NCI-H460 (cell line): ENCODE data around the gene SLC35B3. TPM values are rescaled to one million over a fixed set of nuclear protein-coding genes. Genes with fewer than 3 reads are reported as not detected.
"Not testable (repeated sequence)": the region's sequence is repeated elsewhere in the genome, so short reads cannot be mapped to it uniquely, and the experiment has no call there.

Experiments
- DNase-seq: peaks from one replicate; pipeline ENCODE4 v3.0.0-alpha.2; 2016; ENCODE audit warnings: low read depth; ENCODE audit errors: extremely low read depth
- total RNA-seq: library from RNA; depleted of rRNA; stranded (reverse); fragments of >200 nt; shearing (Covaris generic); gene quantifications from 2 replicates; pipeline ENCODE4 v1.2.3, GENCODE V29; 2014

Gene SLC35B3
- total RNA-seq, 1 experiment from 2014 or later = 11.0 TPM

- DNase-seq = no peak
These were observed 19.4 kb downstream of the SLC35B3 start for GRCh38 chr6:8415913-8416312.

GRCh38 chr6:8415280-8415679 is 20.1 kb downstream of the SLC35B3 start:
- DNase-seq = no peak

GRCh38 chr6:8414844-8415243 is 20.5 kb downstream of the SLC35B3 start:
- no peak for DNase-seq

GRCh38 chr6:8405946-8406345 is 29.4 kb downstream of the SLC35B3 start:
- DNase-seq = not testable (repeated sequence)

- no peak for DNase-seq
These were observed 32.8 kb downstream of the SLC35B3 start for GRCh38 chr6:8402546-8402945.

GRCh38 chr6:8400663-8401062 is 34.7 kb downstream of the SLC35B3 start:
- no peak for DNase-seq

GRCh38 chr6:8392569-8392968 is 42.8 kb downstream of the SLC35B3 start:
- no peak for DNase-seq

GRCh38 chr6:8391934-8392333 is 43.4 kb downstream of the SLC35B3 start:
- DNase-seq = no peak

- no peak for DNase-seq
These were observed 46.1 kb downstream of the SLC35B3 start for GRCh38 chr6:8389036-8389818.

- no peak for DNase-seq
These were observed 47.4 kb downstream of the SLC35B3 start for GRCh38 chr6:8387942-8388437.

- no peak for DNase-seq
These were observed 51.8 kb downstream of the SLC35B3 start for GRCh38 chr6:8383584-8383983.

- no peak for DNase-seq
These were observed 52.9 kb downstream of the SLC35B3 start for GRCh38 chr6:8382434-8382833.

- no peak for DNase-seq
These were observed 59.4 kb downstream of the SLC35B3 start for GRCh38 chr6:8375916-8376315.
